Measurements from ENCODE around the gene MTPN.

The MTPN gene

DNA sequence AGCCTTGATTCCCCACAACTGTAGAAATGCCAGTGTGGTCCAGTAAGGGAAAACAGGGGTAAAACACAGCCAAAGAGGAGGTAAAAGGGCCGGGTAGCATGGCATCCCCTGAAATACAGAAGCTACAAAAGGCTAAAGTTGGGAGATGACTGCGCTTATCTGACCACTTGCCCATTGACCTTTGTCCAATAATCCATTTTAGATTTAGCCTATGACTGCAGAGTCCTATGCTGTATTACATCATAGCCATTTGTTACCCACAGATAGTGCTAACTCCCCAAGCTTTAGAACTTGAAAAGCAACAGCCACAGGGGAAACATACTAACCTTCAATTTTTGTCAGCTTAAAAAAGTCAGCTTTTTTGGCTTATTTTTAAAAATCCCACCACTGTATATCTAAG lies 26.2 kb downstream of the MTPN start:
- no peak for DNase-seq

DNA sequence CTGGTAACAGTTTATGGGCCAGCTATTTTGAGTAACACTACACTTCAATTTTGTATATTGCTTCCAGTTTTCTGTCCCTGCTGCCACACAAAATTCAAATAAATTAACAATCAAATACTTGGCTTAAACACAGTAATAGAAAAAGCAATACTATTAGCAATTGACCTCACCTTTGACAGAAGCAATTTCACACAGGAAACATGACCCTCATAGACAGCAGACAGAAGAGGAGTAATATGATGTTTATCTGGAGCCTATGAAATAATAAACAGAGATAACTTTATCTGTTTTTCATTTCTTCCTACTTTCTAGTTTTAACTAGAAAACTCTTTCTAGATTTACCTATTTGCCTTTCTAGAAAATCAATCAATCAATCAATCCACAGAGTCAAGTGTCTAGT lies 26.7 kb downstream of the MTPN start:
- no peak for DNase-seq

DNA sequence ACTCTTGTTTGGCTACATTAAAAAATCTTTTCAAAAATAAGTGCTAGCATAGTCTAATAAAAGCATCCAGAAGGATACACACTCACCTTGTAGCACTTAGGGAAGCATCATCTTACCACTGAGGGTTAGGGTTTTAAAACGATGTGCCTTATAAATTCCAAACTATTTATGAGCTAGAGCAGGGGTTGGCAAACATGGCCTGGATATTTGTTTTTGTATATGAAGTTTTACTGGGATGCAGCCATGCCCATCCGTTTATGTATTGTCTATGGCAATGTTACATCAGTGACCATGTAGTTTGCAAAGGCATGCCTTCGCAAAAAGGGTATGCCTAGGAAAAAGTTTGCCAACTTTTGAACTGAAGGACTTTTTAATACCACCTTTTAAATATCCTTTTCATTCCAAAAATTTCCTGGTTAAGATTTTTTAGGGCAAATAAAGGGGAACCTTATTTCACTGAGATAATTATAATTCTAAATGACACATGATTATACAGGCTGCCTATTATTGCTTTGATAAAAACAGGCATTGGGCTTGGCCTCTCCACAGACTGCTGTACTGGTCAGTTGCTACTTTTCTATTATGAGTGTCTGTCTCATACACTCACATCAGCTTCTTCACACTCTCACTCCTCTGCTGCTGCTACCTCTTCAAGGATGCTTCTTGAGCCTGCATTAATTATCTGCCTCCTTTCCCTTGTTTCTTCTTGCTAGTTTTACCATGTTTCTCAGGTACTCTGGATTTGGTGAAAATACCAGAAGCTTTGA lies 30.7 kb downstream of the MTPN start:
- DNase-seq, result no peak

DNA sequence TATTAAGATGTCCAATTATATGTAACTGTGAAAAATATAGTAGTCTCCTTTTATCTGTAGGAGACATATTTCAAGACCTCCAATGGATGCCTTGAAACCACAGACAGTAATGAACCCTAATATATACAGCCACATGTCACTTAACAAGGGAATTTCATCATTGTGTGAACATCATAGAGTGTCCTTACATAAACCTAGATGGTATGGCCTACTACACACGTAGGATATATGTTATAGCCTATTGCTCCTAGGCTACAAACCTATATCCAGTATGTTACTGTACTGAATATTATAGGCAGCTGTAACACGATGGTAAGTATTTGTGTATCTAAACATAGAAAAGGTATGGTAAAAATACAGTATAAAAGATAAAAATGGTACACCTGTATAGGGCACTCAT lies 32.4 kb downstream of the MTPN start:
- DNase-seq, result no peak

DNA sequence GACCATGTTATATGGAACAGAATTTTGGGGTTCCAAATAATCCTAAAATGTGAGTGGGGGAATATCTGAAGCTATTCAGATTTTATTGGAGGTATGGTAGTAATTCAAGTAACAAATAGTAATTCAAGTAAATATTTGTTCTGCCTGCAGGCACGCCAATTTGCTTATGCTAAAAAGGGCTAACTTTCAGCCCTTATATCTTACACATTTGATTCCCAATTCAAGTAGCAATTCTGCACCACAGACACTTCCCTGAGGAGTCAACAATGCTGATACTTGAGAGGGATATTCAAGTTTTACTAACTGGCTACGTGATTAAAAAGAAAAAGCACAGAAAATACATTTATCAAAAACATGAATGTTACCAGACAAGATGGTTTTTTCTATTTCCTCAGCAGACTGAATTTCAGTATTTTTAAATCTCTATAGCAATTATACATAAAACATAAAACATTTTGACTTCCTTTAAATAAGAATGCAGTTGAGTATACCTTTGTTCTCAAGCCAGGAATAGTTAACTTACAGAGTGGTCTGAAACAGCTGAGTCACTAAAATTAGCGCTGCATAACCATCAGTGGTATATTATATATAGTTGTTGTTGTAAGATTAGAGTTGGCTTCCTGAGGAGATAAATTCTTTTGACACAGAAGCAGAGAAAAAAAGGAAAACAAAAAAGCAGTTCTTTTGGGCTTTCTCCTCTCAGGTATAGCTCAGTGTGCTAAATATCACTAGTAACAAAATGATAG lies 33.9 kb downstream of the MTPN start:
- DNase-seq, result no peak

DNA sequence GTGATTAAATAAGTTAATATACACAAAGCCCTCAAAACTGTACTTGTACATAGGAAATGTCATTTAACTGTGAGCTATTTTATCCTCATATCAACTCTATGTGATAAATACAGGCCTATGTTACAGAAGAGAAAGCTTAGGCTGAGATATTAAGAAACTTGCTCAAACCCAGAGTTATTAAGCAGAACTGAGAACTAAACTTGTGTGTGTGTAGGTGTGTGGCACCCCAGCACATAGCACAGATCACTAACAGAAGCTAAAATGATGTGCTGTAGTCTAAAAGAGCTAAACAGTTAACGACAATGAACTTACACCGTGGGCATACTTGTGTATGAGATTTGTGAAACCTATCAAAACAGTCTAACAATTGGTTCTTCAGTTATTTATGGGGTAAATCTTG lies 34.5 kb downstream of the MTPN start:
- DNase-seq, result no peak

DNA sequence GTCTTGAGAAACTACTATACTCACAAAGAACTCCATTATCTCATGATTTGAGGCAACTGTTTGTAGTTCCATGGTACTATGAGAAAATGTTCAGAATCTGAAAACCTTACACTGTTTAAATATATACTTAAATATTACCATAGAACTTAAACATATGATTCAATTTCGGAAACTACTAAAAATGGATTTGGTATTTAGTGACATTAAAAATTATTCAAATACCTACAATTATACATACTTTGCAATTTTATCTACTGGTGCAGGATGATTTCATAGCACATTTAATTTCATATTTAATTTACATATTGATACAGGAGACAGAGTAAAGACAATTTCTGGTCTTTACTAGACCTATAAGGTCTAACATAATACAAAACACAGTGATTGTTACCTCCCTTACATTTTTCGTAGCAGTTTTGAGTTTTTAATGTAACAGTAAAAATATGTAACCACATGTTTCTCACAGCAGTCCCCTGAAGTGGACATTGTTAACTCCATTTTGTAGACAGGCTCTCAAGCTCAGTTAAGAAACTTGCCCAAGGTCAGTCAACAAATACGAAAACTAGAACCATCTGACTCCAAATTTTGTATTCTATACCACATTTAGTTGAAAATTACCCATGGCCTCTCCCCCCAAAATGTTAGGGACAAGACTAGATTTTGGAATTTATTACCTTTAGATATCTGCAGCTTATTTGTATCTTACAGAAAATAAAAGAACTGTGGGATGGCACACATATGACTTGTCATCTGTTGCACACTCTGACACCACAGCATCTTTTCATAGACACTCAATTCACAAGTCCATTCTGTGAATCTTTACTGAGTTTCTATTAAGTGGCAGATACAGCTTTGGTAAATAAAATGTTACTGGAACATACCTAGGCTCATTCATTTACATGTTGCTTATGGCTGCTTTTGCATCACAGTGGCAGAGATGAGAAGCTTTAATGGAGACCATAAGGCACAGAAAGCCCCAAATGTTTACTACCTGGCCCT lies 36.8 kb downstream of the MTPN start:
- no peak for DNase-seq

DNA sequence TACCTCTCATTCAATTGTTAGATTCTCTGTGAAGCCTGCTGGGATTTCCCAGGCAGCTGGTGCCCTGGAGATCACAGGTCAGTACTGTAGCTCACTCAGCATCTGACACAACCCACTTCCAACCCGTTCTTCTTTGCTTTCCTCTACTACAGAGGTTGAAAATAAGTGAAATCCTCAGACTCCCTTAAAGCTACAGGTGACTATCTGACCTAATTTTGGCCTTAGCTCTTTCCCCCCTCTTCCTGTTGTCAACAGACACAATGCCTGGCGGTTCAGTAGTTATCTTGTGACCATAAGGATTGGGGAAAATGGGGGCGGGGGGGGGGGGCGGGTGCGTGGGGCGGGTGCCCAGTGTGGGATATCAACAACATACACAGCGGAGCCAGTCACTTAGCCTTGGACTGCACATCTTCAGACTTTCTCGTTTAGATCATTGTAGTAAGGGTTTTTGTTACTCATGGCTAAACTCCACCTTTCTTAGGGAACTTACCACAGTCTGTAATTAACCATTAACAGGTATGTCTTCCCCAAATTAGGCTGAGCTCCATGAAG lies 37.8 kb downstream of the MTPN start:
- peak; percentile 75 for DNase-seq

DNA sequence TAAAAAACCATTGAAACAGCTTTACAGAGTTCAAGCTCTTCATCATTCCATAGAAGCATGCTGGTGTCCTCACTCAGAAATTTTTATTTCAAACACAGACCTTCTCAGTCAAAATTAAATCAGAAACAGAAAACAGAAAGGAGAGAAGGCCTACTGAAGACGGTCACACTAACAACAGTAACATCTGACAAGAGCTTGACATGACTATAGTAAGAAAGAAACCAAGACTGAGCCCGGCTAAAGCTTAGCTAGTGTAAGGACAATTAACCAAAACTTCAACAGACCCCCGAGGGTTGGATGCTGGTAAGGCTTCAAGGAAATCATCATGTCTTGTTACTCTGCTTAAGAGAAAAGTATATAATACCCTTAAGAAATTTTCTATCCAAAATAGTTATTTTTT lies 38.6 kb downstream of the MTPN start:
- DNase-seq, result no peak

DNA sequence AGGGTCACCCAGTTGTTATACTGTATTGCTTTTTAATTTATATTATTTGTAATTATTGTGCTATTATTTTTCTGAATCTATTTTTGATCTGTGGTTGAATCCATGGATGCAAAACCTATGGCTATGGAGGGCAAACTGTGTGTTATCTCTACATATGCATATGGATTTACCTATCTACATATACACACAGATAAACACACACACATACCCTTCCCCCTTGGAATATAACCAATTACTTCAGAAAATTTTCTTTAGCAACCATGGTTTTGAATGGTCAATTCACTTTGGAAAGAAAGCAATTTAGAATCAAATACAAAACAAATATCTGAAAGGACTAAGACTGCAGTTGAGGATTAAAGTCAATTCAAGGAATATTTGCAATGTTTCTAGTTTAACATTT lies 39.1 kb downstream of the MTPN start:
- DNase-seq, result no peak

DNA sequence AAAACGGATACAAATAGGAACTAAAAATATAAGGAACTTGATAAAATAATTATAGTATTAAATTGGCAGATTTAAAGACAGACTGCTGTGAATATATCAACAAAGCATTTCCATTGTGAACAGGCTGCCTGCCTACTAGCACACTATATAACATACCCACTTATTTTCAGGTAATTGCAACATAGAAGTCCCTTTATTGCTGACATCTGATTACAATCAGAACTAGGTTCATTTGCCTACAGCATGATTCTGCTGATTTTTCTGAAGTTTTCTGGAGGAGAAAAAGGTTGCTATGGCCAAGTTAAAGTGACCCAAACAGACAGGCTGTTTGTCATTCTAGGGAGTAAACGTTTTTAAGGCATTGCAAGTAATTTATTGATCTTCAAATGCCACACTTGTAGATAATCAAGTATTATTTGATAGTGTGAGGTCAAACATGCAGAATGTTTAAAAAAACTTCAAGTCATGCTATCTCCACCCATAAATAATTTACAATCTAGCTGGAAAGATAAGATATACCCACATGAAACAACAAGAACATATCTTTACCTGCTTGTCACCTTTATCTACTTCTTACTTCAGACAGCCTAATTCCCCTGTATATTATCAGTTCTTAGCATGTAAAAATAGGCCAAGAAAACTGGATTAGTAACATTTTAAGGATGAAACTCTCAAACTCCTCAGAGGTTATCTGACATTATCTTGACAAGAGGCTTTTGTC lies 40.5 kb downstream of the MTPN start:
- no peak for DNase-seq

DNA sequence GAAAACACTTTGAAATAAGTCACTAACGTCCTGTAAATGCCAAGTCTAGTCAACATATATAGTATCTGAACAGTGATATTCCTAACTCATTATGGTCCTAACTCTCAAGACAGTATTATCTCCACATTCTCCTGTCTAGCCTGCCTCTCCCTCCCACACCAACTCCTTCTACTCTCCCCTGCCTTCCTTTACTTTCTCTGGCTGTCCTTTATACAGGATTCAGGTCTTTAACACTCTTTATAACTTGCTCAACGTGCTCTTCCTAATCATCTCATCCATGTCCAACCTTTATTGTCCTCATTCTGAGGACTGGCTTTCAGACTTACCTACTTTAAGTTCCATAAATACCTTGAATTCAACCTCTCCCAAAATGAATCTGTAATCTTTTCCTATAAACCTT lies 42.5 kb downstream of the MTPN start:
- no peak for DNase-seq

DNA sequence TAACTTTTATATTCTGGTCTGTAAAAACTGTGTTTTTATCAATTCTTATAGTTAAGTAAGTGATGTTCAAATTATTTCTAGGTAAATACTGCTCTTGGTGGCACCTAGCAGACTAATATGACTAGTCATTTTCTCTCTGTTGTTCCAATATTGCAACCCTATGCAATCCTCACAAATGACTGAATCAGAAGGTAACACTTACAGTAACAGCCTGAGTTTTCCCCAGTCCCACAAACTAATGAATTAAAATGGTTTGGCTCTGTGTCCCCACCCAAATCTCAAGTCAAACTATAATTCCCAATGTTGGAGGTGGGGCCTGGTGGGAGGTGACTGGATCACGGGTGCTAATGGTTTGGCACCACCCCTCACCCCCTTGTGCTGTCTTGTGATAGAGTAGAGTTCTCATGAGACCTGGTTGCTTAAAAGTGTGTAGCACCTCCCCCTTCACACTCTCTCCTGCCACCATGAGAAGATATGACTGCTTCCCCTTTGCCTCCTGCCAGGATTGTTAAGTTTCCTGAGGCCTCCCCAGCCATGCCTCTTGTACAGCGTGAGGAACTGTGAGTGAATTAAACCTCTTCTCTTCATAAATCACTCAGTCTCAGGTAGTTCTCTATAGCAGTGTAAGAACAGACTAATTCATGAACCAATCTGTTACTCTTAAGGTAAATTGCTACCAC lies 43.5 kb downstream of the MTPN start:
- no peak for DNase-seq

DNA sequence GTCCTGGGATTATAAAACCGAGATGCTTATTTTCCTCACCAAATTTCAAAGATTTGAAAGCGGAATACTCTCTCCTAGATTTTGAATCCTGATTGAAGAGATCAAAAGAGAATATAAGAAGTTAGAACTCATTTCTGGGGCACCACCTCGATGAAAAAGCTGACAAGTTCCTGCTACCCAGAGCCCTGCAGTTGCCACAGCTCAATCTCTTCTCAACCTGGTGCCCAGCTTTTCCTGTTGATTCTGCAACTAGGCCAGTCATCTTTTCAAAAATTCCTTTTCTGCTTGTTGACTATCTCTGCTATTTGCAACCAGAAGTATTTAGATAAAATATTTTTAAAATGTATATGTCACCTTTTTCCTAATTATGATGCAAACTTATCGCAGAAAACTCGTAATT lies 45.0 kb downstream of the MTPN start:
- DNase-seq, result no peak

DNA sequence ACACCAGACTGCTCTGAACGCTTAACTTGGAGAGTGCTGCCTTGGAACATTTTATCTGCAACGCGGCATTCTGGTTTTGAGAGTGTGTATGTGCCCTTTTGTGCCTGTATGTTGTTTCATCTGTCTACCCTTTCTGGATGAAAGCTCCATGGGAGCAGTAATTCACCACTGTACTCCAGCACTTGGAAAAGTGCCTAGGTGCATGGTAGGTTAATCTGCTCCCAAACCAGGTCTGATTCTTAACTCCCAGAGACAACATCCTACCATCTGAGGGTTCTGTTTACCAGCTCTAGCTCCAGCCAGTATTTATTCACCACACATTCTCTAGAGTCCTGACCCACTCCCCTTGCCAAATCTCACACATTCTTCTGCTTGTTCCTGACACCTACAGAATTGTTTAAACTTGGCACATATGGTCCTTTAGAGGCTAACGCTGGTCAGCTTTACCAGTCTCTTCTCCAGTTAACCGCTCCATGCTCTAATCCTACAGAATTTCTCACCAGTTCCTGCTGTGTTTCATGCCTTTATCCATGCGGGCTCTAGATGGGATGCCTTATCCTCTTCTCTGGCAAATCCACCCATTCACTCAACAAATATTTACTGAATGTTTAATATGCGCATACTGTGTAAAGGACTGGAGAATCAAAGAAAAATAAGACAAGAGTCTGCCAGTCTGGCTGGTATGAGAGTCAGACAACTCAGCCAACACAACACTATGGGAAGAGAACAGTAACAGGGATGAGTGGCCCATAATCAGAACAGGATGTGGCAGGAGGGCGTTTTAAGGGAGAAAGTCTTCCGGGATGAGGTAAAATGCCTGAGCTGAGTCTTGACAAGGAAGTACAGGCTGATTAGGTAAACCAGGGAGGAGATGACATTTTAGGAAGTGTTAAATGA lies 46.3 kb downstream of the MTPN start:
- no peak for DNase-seq

DNA sequence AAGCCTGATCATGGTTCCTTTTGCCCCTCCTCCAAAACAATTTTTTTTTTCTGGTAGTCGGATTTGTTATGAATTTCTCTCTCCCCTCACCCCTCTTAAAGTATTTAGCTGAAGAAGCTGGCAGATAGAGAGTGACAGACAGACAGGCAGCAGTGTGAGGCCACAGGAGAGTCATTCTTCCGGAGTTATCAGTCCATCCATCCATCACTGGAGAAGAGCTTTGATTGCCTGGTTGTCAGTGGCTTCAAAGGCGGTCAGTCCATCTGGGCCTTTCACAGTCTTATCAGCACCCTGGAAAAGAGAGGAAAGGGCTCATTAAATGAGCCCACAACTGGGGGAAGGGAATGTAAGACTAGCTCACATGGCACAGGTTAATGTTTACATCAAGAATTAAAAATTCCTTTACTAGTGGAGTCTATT lies 47.4 kb downstream of the MTPN start:
- no peak for DNase-seq

DNA sequence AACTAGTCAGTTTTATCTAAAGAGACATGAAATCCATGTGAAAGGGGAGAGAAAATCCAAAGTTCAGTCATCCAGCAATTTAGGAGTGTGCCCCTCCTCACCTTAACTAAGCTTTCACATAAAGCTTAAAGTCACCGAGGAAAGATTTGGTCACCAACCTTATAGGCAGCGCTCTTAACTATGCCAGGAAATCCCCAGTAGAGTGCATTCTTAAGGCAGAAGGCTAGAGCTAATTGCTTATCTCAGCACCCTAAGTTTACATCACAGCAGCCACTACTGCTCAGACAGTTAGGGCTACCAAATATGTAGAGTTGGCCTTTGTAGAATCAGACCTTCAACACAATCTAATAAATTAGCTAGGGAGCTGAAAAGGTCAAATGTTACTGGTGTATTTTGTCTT lies 47.9 kb downstream of the MTPN start:
- no peak for DNase-seq

DNA sequence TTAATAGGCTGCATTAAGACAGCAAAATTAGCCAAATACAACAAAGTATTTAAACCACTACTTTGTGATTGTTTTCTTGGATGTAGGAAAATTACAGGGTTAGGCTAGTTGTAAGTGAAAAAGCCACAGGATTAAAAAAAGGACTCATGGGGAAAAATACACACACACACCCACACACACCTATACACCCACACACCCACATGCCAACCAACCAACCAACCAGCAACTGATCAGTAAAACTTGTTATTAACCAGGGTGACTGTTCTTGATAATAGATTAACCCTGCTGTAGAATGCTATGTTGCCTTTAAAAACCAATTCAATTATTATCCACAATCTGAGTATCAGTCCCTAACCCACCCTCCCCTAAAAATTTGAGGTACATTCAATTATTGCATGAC lies 49.0 kb downstream of the MTPN start:
- DNase-seq, result no peak

DNA sequence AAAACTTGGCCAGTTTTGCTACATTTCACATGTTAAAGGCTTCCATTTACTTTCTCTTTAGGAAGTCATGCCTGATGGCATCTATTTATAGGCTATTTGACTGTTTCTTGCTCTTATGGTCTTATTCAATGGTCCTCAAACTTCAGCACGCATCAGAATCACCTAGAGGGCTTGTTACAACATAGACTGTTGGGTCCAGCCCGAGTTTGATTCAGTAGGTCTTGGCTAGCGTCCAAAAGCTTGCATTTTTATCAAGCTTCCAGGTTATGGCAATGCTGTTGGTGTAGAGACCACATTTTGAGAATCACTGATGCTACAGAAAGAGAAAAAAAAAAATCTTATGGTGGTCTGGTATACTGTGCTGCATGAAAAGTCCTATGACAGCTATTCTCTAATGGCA lies 51.9 kb downstream of the MTPN start:
- DNase-seq, result no peak

DNA sequence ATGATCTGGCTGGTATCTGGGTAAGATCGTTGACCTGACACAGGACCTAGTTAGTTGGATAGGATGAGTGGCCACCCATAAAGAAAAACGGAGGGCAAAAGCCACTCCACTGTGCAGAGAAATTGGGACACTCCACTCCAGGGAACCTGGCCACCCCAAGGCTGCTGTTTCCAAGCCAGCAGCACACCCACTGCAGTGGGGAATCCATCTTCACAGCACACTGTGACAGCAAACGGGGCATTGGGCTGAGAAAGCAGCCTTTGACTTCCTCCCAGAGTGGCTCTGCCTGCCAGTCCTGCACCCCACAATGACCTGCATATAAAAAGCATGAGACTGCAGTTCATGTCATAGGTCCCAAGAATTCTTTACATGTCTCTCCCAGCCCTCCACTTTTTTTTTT lies 52.9 kb downstream of the MTPN start:
- no peak for DNase-seq

DNA sequence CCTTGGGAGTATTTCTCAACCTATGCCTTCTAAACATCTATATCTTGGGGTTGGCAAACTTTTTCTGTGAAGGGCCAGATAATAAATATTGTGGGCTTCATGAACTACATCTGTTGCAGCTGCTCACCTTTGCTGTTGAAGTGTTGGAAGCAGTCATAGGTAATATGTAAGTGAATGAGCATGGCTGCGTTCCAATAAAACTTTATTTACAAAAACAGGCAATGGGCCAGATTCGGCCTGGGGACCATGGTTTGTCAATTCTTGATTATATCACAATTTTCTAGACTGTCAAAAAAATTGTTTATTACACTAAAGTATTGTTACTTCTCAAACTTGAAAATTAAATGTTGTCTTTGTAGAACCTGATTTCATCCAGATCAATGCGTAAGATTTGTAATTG lies 54.9 kb downstream of the MTPN start:
- DNase-seq, result no peak

Measured in NCI-H2227 treated with DMSO at 0.1 percent for 48 hours (cell line).